GM12878 (cell line): ENCODE results near the gene PITPNM1. TPM values are rescaled to one million over a fixed set of nuclear protein-coding genes. Genes with fewer than 3 reads are reported as not detected.

Source experiments
- ATAC-seq: fragments of 200-7000 bp; cut with Tn5 transposase; 3 replicates; pipeline ENCODE4 v1.9.1; 2020; ENCODE audit warnings: mild to moderate bottlenecking, moderate library complexity
- BruUV-seq: library from RNA; stranded (reverse); fragments of 400-500 nt; replicated peaks from 2 replicates; lab custom pipeline; 2021; lab: Mats Ljungman, UMichigan
- CTCF ChIA-PET: fragments of 300-600 bp; sonication (Branson Sonifier 250); formaldehyde crosslinking; extraction: SDS; loops from one replicate; lab custom pipeline; 2021; ENCODE audit warnings: inconsistent platforms; lab: Yijun Ruan, JAX
- POLR2A ChIA-PET: fragments of 350-600 bp; formaldehyde crosslinking; extraction: SDS; loops from one replicate; lab custom pipeline; 2021; ENCODE audit warnings: inconsistent platforms; lab: Charles Lee
- RAD21 ChIA-PET: fragments of 300-600 bp; sonication (Branson Sonifier 250); formaldehyde crosslinking; loops from one replicate; lab custom pipeline; 2023; ENCODE audit warnings: antibody characterized with exemption; ENCODE audit not compliant: unreplicated experiment; lab: Charles Lee
- SMC1A ChIA-PET: fragments of 300-600 bp; sonication (Branson Sonifier 250); formaldehyde crosslinking; loops from one replicate; lab custom pipeline; 2023; ENCODE audit not compliant: unreplicated experiment, uncharacterized antibody; lab: Charles Lee
- DNase-seq: peaks from one replicate; pipeline ENCODE4 v3.0.0-alpha.2; 2011; ENCODE audit warnings: low read depth, low spot score
- FAIRE-seq: peaks from 3 replicates; lab custom pipeline; 2011; peaks lifted over from hg19 to GRCh38; lab: Jason Lieb, UNC
- H2AFZ ChIP-seq: 2 replicates; pipeline ENCODE4 v1.6.0; 2011; ENCODE audit warnings: low read depth, low read length, control low read depth; ENCODE audit not compliant: control insufficient read depth
- H3K27ac ChIP-seq: 2 replicates; pipeline ENCODE4 v1.5.1; 2011; ENCODE audit warnings: control low read depth; ENCODE audit not compliant: control insufficient read depth, insufficient read depth
- H3K27me3 ChIP-seq, 2 experiments: replicated peaks in 1 of 2; 2 replicates each; pipeline versions ENCODE4 v1.6.0 to v1.6.1; 2011; ENCODE audit warnings: low read length in 1 of 2; ENCODE audit not compliant: control insufficient read depth in 2 of 2, insufficient read depth in 2 of 2
- H3K36me3 ChIP-seq, 2 experiments: 2 replicates each; pipeline ENCODE4 v1.5.1; 2011; ENCODE audit warnings: low read length in 1 of 2; ENCODE audit not compliant: control insufficient read depth in 2 of 2, insufficient read depth in 2 of 2
- H3K4me1 ChIP-seq: 2 replicates; pipeline ENCODE4 v1.6.1; 2011; ENCODE audit warnings: mild to moderate bottlenecking, low read length, moderate library complexity, mixed read lengths; ENCODE audit not compliant: control insufficient read depth, insufficient read depth
- H3K4me2 ChIP-seq: 2 replicates; pipeline ENCODE4 v1.6.0; 2011; ENCODE audit warnings: control low read depth; ENCODE audit not compliant: control insufficient read depth, insufficient read depth
- H3K4me3 ChIP-seq: fragments of 200-600 bp; sonication (generic); 2 replicates; pipeline ENCODE4 v1.5.1; 2016
- H3K79me2 ChIP-seq: 2 replicates; pipeline ENCODE4 v1.6.0; 2011; ENCODE audit warnings: low read length; ENCODE audit not compliant: control insufficient read depth, insufficient read depth
- H3K9ac ChIP-seq: 2 replicates; pipeline ENCODE4 v1.8.0; 2011; ENCODE audit warnings: low read length, control low read depth, mixed read lengths; ENCODE audit not compliant: control insufficient read depth, insufficient read depth
- H3K9me3 ChIP-seq: replicated peaks from 3 replicates; pipeline ENCODE4 v1.5.1; 2011; ENCODE audit warnings: mild to moderate bottlenecking, low read length; ENCODE audit not compliant: control insufficient read depth, insufficient read depth
- H4K20me1 ChIP-seq: 2 replicates; pipeline ENCODE4 v1.6.0; 2011; ENCODE audit not compliant: control insufficient read depth, insufficient read depth
- DPF2 ChIP-seq: fragments of 450-650 bp; IDR thresholded peaks from 2 replicates; pipeline ENCODE4 v1.6.1; 2017; ENCODE audit warnings: mild to moderate bottlenecking
- POU2F2 ChIP-seq: IDR thresholded peaks from 3 replicates; pipeline ENCODE4 v1.6.1; 2011; ENCODE audit warnings: low read depth, mild to moderate bottlenecking, low read length, borderline replicate concordance
- RAD51 ChIP-seq: fragments of 450-650 bp; IDR thresholded peaks from 2 replicates; pipeline ENCODE4 v1.6.1; 2016; ENCODE audit warnings: moderate library complexity, mild to moderate bottlenecking, inconsistent platforms
- RB1 ChIP-seq: fragments of 450-650 bp; formaldehyde crosslinking; IDR thresholded peaks from 2 replicates; pipeline ENCODE4 v1.6.1; 2017; ENCODE audit warnings: mild to moderate bottlenecking, borderline replicate concordance
- RUNX3 ChIP-seq: IDR thresholded peaks from 2 replicates; pipeline ENCODE4 v1.6.1; 2012; ENCODE audit warnings: low read length, inconsistent platforms
- SMAD5 ChIP-seq: IDR thresholded peaks from 2 replicates; pipeline ENCODE4 v1.6.1; 2016; ENCODE audit warnings: antibody characterized with exemption, low read depth
- SMARCA5 ChIP-seq: fragments of 450-650 bp; IDR thresholded peaks from 2 replicates; pipeline ENCODE4 v1.6.1; 2017; ENCODE audit warnings: mild to moderate bottlenecking
- ZNF207 ChIP-seq: fragments of 450-650 bp; IDR thresholded peaks from 2 replicates; pipeline ENCODE4 v1.6.1; 2014; ENCODE audit warnings: antibody characterized with exemption, mild to moderate bottlenecking, borderline replicate concordance
- WGBS: methylation state at CpG from one replicate; pipeline ENCODE4 v1.1.6; 2016; ENCODE audit warnings: low lambda C conversion rate; ENCODE audit not compliant: insufficient replicate concordance, insufficient coverage; ENCODE audit errors: missing lambda C conversion rate; 5-methylcytosine and 5-hydroxymethylcytosine counted together
- in situ Hi-C: fragments of 300-500 bp; cut with MboI; formaldehyde crosslinking; loops from 9 replicates; pipeline ENCODE4 v1.14.3; 2018; ENCODE audit warnings: mixed read lengths
- intact Hi-C: fragments of 100-400 bp; cut with micrococcal nuclease; formaldehyde crosslinking; loops from one replicate; pipeline ENCODE4 v1.14.2; 2022; ENCODE audit not compliant: unreplicated experiment
- polyA plus RNA-seq, 11 experiments: library from polyadenylated mRNA; depleted of rRNA in 4 of 11; unstranded in 6 of 11; stranded (reverse) in 5 of 11; fragments of >200 nt; fragmentation: Nextera tagmentation in 4 of 11; fragmentation: Illumina TruSeq in 1 of 11; extraction: Ambion mirVana in 4 of 11; extraction: Trizol in 1 of 11; gene quantifications; 1 replicate in 1 of 11; 2 replicates in 10 of 11; pipeline versions ENCODE4 v1.2.1 to v1.2.3, GENCODE V29; 2011 to 2016; ENCODE audit warnings: inconsistent platforms in 2 of 11, missing spikeins in 2 of 11, low read depth in 1 of 11
- total RNA-seq, 4 experiments: library from RNA; depleted of rRNA in 3 of 4; stranded (reverse); fragments of >200 nt in 3 of 4; fragmentation: Illumina TruSeq in 1 of 4; extraction: Trizol in 1 of 4; gene quantifications; 2 replicates each; pipeline versions ENCODE4 v1.2.1 to v1.2.3, GENCODE V29; 2013 to 2021
- TF ChIP-seq, protein P1 (sequence below): IDR thresholded peaks from 2 replicates; pipeline ENCODE4 v1.6.1; 2011; ENCODE audit warnings: mild to moderate bottlenecking, low read depth, low read length, moderate library complexity; ENCODE audit not compliant: insufficient replicate concordance
- TF ChIP-seq, protein P2 (sequence below): fragments of 450-650 bp; IDR thresholded peaks from 2 replicates; pipeline ENCODE4 v1.6.1; 2016; ENCODE audit warnings: mild to moderate bottlenecking
- TF ChIP-seq, protein P3 (sequence below): fragments of 450-650 bp; IDR thresholded peaks from 2 replicates; pipeline ENCODE4 v1.6.1; 2016; ENCODE audit warnings: mild to moderate bottlenecking, moderate library complexity, borderline replicate concordance

PITPNM1 gene
- total and polyA plus RNA-seq, 10 of the 15 experiments (the other 5 are each of a cell fraction or from before 2014, with no cell fraction given): 0.11 to 56.8 (median 16.5) TPM

DNA sequence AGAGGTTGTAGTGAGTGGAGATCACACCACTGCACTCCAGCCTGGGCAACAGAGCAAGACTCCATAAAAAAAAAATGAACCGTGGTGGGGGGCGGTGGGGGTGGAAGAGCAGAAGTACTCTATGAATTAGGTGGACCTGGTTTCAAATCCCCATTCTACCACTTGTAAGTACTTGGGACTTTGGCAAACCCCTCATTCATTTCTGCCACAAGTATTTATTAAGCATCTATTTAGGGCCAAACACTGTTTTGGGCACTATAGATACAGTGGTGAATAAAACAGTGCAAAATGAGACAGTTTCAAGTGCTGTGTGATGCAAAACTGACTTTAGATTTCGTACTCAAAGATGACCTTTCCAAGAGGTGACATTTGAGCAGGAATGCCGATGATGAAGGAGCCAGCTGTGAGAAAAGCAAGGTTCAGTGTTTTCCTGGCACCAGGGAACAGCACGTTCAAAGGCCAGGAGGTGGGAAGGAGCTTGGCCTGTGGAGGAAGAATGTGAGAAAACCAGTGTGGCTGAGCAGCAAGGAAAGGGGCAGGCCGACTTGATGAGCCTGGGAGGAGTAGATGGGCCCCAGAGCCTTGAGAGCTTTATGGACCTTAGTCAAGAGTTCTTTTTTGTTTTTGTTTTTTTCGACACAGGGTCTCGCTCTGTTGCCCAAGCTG lies 34.7 kb downstream of the PITPNM1 start (continued):
- TF ChIP-seq, protein P1, sequence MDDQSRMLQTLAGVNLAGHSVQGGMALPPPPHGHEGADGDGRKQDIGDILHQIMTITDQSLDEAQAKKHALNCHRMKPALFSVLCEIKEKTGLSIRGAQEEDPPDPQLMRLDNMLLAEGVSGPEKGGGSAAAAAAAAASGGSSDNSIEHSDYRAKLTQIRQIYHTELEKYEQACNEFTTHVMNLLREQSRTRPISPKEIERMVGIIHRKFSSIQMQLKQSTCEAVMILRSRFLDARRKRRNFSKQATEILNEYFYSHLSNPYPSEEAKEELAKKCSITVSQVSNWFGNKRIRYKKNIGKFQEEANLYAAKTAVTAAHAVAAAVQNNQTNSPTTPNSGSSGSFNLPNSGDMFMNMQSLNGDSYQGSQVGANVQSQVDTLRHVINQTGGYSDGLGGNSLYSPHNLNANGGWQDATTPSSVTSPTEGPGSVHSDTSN: no peak
- no peak for TF ChIP-seq DPF2
- no peak for TF ChIP-seq POU2F2
- no peak for TF ChIP-seq SMARCA5
- peak; percentile 31; the same call in 1 of the 2 replicates for TF ChIP-seq RUNX3

DNA sequence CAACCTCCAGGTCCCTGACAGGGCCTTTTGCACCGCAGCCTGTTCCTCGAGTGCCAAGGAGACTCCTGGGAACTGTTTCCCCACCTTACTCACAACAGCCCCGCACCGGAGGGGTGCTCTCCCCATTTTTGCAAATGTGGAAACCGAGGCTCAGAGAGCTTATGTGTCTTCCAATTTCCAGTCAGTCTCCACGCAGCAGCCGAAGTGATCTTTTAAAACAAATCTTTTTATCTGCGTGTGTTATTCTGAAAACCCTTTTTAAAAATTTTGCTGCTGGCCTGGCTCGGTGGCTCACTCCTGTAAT lies 35.7 kb downstream of the PITPNM1 start:
- no peaks in the 10 kb centered on the region for H3K27me3 ChIP-seq
- SMC1A ChIA-PET: interaction anchor here (0.5 to 5.2 kb wide), 9 partner anchors 9 to 124 kb away, joined by 3 to 46 read pairs (median 10); partner anchors contain the start of genes AIP, PPP1CA, RAD9A and TBC1D10C
- peaks cover 14% of the 10 kb centered on the region for H3K79me2 ChIP-seq
- no peak for FAIRE-seq
- H3K4me3 ChIP-seq: peak overlapping the region; percentile 70
- DNase-seq: no peak
- in situ Hi-C loops (no loop called here), intact Hi-C loops (loop anchor here (2.0 kb wide), 2 partner anchors 33 to 69 kb away; partner anchors contain the start of genes PPP1CA and PTPRCAP)
- peak overlapping the region; percentile 57 for H3K9ac ChIP-seq
- CTCF ChIA-PET: interaction anchor here (0.9 to 5.1 kb wide), 10 partner anchors 13 to 120 kb away, joined by 3 to 36 read pairs (median 4); partner anchors contain the start of genes AIP and PPP1CA
- H4K20me1 ChIP-seq: no peaks in the 10 kb centered on the region
- BruUV-seq: no TSS peak
- no peak for ATAC-seq
- H3K27ac ChIP-seq: peak overlapping the region; percentile 45
- H3K4me1 ChIP-seq: peaks cover 30% of the 10 kb centered on the region
- TF ChIP-seq SMAD5 (no peak), ZNF207 (peak; percentile 48; the same call in 1 of the 2 replicates), RAD51 (no peak), RB1 (0 out of 2 replicates have a peak, but pooled peaks have one; percentile 5)
- TF ChIP-seq, protein P2, sequence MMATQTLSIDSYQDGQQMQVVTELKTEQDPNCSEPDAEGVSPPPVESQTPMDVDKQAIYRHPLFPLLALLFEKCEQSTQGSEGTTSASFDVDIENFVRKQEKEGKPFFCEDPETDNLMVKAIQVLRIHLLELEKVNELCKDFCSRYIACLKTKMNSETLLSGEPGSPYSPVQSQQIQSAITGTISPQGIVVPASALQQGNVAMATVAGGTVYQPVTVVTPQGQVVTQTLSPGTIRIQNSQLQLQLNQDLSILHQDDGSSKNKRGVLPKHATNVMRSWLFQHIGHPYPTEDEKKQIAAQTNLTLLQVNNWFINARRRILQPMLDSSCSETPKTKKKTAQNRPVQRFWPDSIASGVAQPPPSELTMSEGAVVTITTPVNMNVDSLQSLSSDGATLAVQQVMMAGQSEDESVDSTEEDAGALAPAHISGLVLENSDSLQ: 0 out of 2 replicates have a peak, but pooled peaks have one; percentile 2
- TF ChIP-seq, protein P3, sequence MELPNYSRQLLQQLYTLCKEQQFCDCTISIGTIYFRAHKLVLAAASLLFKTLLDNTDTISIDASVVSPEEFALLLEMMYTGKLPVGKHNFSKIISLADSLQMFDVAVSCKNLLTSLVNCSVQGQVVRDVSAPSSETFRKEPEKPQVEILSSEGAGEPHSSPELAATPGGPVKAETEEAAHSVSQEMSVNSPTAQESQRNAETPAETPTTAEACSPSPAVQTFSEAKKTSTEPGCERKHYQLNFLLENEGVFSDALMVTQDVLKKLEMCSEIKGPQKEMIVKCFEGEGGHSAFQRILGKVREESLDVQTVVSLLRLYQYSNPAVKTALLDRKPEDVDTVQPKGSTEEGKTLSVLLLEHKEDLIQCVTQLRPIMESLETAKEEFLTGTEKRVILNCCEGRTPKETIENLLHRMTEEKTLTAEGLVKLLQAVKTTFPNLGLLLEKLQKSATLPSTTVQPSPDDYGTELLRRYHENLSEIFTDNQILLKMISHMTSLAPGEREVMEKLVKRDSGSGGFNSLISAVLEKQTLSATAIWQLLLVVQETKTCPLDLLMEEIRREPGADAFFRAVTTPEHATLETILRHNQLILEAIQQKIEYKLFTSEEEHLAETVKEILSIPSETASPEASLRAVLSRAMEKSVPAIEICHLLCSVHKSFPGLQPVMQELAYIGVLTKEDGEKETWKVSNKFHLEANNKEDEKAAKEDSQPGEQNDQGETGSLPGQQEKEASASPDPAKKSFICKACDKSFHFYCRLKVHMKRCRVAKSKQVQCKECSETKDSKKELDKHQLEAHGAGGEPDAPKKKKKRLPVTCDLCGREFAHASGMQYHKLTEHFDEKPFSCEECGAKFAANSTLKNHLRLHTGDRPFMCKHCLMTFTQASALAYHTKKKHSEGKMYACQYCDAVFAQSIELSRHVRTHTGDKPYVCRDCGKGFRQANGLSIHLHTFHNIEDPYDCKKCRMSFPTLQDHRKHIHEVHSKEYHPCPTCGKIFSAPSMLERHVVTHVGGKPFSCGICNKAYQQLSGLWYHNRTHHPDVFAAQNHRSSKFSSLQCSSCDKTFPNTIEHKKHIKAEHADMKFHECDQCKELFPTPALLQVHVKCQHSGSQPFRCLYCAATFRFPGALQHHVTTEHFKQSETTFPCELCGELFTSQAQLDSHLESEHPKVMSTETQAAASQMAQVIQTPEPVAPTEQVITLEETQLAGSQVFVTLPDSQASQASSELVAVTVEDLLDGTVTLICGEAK: peak; percentile 16; the same call in 1 of the 2 replicates
- POLR2A ChIA-PET: interaction anchor here (1.0 to 8.1 kb wide), 9 partner anchors 10 to 115 kb away, joined by 3 to 78 read pairs (median 20); partner anchors contain the start of genes AIP, PITPNM1, PPP1CA and PTPRCAP
- RAD21 ChIA-PET: interaction anchor here (0.6 to 5.5 kb wide), 9 partner anchors 10 to 124 kb away, joined by 3 to 72 read pairs (median 6); partner anchors contain the start of genes AIP, PPP1CA, PTPRCAP and TBC1D10C
- peak overlapping the region; percentile 51 for H3K4me2 ChIP-seq
- WGBS: 7% methylated on average over 9 of the region's 9 CpGs
- no peaks in the 10 kb centered on the region for H3K36me3 ChIP-seq
- no peaks in the 10 kb centered on the region for H3K9me3 ChIP-seq
- H2AFZ ChIP-seq: peak overlapping the region; percentile 90
